NCI-H1417 (cell line): ENCODE data around the gene ABCC11.
"Not testable (repeated sequence)": the region's sequence is repeated elsewhere in the genome, so short reads cannot be mapped to it uniquely, and the experiment has no call there.

Experiments used
- DNase-seq, 3 experiments: peaks; one replicate each; lab custom pipeline; 2025; lab: John Stamatoyannopoulos, UW

Gene ABCC11

GRCh38 chr16:48201515-48202201 lies 45.7 kb downstream of the ABCC11 start:
- DNase-seq: peak in 1 of 3 experiments; percentile 3

- DNase-seq: no peak
Observed at GRCh38 chr16:48197294-48197693, 50.0 kb downstream of the ABCC11 start.

DNA sequence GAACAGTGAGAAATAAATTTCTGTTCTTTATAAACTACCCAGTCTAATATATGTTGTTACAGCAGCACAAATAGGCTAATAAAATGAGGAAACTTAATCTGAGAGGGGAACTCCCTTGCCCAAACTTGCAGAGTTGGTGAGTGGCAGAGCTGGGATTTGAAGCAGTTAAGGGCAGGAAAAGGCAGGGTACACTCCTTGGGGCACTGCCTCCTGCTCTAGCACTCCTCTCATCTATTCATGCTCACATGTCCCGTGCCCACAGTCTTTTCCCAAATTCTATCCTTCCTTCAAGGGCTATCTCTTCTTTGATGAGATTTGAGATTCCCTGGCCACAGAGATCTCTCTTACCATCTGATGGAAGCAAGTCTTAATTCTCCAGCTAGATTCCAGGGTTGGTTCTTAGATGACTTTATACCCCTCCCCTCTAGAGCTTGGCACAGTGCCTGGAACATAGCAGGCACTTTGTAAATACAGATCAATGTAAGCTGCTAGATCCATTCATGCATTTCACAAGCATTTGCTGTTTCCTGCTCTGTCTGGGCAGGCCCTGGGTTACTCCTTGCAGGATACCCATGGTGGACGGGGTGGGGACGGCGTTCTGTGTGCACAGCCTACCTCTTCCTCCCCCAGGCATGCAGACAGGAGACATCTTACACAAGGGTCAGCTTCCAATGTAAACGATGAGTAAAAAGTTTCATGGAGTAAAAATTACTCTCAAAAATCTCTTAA lies 52.3 kb downstream of the ABCC11 start:
- DNase-seq: peak; percentile 2 to 62 (median 10)

DNA sequence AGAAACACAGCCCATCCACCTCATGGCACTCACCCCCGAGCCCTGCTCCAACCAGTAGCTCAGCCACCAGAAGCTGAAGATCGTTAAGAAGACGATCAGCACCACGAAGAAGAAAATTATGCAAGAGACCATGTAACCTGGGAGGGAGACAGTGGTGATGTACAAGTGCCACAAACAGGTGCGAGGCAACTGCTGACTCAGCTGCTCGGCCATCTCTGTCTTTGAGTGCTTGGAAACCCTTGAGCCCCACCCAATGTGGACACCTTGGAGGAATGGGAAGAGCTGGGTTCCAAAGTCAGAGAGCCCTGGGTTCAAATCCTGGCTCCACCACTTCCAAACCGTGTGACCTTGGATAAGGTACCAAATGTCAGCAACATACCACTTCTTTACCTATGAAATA lies 53.5 kb downstream of the ABCC11 start:
- DNase-seq: no peak

GRCh38 chr16:48188449-48189102 lies 58.8 kb downstream of the ABCC11 start:
- DNase-seq: no peak

DNA sequence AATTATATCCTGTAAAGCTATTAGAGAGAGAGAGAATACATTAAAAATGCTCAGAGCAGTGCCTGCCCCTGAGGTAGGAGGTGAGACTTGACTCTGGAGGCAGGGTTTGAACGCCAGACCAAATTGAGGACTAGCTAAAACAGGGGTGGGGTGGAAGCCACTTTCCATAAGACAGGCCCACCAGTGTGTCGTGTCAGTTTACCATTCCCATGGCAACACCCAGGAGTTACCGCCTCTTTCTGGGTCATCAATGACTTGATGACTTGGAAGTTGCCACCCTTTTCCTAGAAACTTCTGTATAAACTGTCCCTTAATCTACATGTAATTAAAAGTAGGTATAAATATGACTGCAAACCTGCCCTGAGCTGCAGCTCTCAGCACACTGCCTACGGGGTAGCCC lies 59.6 kb downstream of the ABCC11 start:
- no peak for DNase-seq

- no peak for DNase-seq
Observed at GRCh38 chr16:48184681-48185080, 62.7 kb downstream of the ABCC11 start.

- peak in 1 of 3 experiments; percentile 49 for DNase-seq
Observed at GRCh38 chr16:48182979-48183537, 64.3 kb downstream of the ABCC11 start.

DNA sequence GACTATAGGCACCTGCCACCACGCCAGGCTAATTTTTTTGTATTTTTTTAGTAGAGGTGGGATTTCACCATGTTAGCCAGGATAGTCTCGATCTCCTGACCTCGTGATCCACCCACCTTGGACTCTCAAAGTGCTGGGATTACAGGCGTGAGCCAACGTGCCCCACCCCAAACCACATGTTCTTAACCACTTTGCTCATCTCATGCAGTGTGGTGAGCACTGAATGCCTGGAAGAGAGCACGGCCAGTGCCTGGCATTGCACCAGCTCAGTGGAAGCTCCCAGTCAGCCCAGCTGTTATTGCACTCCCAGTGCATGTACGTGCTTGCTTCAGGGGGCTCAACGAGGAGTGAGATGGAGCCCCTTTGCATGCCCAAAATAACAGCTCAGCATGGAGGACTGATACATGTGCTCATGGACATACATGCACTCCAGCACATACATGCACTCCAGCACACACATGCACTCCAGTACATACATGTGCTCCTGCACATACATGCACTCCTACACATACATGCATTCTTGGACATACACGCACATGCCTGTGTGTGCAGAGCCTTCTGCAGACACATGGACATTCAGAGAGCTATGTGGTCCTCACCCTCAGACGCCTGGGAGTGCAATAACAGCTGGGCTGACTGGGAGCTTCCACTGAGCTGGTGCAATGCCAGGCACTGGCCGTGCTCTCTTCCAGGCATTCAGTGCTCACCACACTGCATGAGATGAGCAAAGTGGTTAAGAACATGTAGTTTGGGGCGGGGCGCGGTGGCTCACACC lies 65.4 kb downstream of the ABCC11 start:
- not testable (repeated sequence) for DNase-seq

DNA sequence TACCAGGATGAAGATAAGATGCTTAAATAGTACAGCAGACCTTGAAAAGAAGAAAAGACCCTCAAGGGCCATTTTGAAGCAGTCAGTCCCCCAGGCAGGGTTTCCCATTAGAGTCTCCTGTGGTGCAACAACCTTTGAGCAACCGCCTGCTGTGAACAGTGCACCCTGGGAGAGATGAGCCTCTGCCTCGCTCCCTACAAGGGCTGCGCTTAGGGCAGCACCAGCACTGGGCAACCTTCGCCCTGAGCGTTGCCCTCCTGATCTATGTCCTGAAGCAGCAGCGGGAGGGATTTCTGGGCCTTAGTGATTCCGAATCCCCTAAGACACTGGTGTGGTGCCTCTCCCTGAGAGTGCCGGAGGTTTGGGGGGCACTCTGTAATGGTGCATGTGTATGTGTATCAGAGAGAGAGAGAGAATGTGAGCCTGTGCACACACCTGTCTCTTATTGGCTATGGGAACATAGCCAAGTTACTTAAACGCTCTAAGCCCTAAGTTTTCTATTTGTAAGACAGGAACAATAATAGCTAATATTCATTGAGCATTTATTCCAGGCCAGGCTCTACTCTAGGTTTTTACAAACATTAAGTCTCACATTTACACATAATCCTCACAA lies 66.4 kb downstream of the ABCC11 start:
- DNase-seq: no peak

- DNase-seq: no peak
Observed at GRCh38 chr16:48176635-48177408, 70.5 kb downstream of the ABCC11 start.

- DNase-seq: no peak
Observed at GRCh38 chr16:48173889-48174288, 73.5 kb downstream of the ABCC11 start.

DNA sequence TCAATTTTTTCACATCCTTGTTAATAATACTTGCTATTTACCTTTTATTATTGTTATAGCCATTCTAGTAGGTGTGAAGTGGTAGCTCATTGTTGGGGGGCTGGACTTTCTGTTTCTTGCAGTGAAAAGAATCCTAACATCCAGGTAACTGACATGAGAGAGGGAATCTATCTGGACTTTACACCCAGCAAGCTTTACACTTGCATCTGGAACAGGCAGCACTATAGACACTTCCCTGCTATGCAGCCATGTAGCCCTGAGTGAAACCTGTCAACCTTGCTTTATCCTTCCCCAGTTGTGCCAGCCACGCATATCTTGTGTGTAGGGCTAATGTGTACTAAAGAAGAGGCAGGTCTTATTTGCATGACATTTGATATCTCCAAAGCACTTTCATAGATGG lies 74.7 kb downstream of the ABCC11 start:
- DNase-seq: no peak

- no peak for DNase-seq
Observed at GRCh38 chr16:48169896-48170295, 77.4 kb downstream of the ABCC11 start.

GRCh38 chr16:48168075-48168474 lies 79.3 kb downstream of the ABCC11 start:
- DNase-seq: no peak

GRCh38 chr16:48166617-48167016 lies 80.7 kb downstream of the ABCC11 start:
- not testable (repeated sequence) for DNase-seq

- peak in 1 of 3 experiments; percentile 10 for DNase-seq
Observed at GRCh38 chr16:48165961-48166578, 81.3 kb downstream of the ABCC11 start.

- peak; percentile 34 to 78 (median 49) for DNase-seq
Observed at GRCh38 chr16:48164907-48165715, 82.2 kb downstream of the ABCC11 start.

DNA sequence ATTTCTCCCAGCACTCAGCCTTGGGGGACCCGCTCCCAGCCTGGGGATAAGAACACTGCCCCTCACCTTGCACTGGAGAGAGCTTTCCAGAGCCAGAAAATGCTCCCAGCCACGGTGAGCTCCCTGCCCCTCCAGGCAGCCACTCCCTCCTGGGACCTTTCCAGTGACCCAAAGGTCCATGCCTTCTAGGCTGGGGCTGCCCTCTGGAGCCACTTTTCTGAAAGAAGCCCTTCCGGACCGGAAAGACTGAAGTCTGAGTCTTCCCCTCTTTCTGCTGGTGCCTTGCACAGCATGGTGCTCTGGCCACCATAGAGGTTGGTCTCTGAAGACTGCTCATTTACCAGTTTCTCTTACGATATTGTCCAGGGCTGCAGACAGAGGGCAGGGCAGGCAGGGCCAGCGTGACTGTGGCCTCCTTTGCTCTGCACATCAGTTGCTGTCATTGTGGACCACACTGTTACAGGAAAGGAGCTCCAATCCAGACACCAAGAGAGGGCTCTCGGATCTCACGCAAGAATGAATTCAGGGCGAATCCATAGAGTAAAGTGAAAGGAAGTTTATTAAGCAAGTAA lies 84.4 kb downstream of the ABCC11 start:
- no peak for DNase-seq
